NCI-H2081 (cell line): ENCODE data around the gene SLC66A3.
"Not testable (repeated sequence)": the region's sequence is repeated elsewhere in the genome, so short reads cannot be mapped to it uniquely, and the experiment has no call there.

Source experiments
- DNase-seq, 2 experiments: peaks; one replicate each; lab custom pipeline; 2025; lab: John Stamatoyannopoulos, UW

Gene SLC66A3

GRCh38 chr2:11163439-11164317 lies 8.4 kb downstream of the SLC66A3 start:
- DNase-seq, result no peak

GRCh38 chr2:11165046-11165445 lies 9.8 kb downstream of the SLC66A3 start:
- DNase-seq, result not testable (repeated sequence)

- DNase-seq, result no peak
Observed at GRCh38 chr2:11166476-11166875, 11.2 kb downstream of the SLC66A3 start.

- DNase-seq, result no peak
Observed at GRCh38 chr2:11168488-11168887, 13.2 kb downstream of the SLC66A3 start.

GRCh38 chr2:11169333-11169732 lies 14.1 kb downstream of the SLC66A3 start:
- DNase-seq, result no peak

- no peak for DNase-seq
Observed at GRCh38 chr2:11174222-11174621, 19.0 kb downstream of the SLC66A3 start.

GRCh38 chr2:11175293-11175795 lies 20.1 kb downstream of the SLC66A3 start:
- DNase-seq, result no peak

GRCh38 chr2:11177871-11178690 lies 22.8 kb downstream of the SLC66A3 start:
- peak in 1 of 2 experiments; percentile 44 for DNase-seq

- no peak for DNase-seq
Observed at GRCh38 chr2:11179196-11179595, 23.9 kb downstream of the SLC66A3 start.

GRCh38 chr2:11179899-11180298 lies 24.6 kb downstream of the SLC66A3 start:
- no peak for DNase-seq

GRCh38 chr2:11180653-11181052 lies 25.4 kb downstream of the SLC66A3 start:
- DNase-seq, result no peak

- DNase-seq, result no peak
Observed at GRCh38 chr2:11182951-11183350, 27.7 kb downstream of the SLC66A3 start.

- no peak for DNase-seq
Observed at GRCh38 chr2:11186145-11186544, 30.9 kb downstream of the SLC66A3 start.

GRCh38 chr2:11187083-11187619 lies 31.9 kb downstream of the SLC66A3 start:
- DNase-seq, result no peak

GRCh38 chr2:11187731-11188130 lies 32.5 kb downstream of the SLC66A3 start:
- DNase-seq, result no peak

GRCh38 chr2:11196246-11196645 lies 41.0 kb downstream of the SLC66A3 start:
- no peak for DNase-seq

- DNase-seq, result no peak
Observed at GRCh38 chr2:11200651-11201050, 45.4 kb downstream of the SLC66A3 start.

GRCh38 chr2:11201969-11202368 lies 46.7 kb downstream of the SLC66A3 start:
- no peak for DNase-seq

GRCh38 chr2:11203480-11203879 lies 48.2 kb downstream of the SLC66A3 start:
- DNase-seq, result no peak

GRCh38 chr2:11208083-11208482 lies 52.8 kb downstream of the SLC66A3 start:
- DNase-seq, result no peak

GRCh38 chr2:11212645-11213044 lies 57.4 kb downstream of the SLC66A3 start:
- no peak for DNase-seq

GRCh38 chr2:11213090-11213638 lies 57.9 kb downstream of the SLC66A3 start:
- DNase-seq, result no peak
